ENCODE data around the gene ILRUN.
"Not testable (repeated sequence)": the region's sequence is repeated elsewhere in the genome, so short reads cannot be mapped to it uniquely, and the experiment has no call there.

Gene ILRUN

DNA sequence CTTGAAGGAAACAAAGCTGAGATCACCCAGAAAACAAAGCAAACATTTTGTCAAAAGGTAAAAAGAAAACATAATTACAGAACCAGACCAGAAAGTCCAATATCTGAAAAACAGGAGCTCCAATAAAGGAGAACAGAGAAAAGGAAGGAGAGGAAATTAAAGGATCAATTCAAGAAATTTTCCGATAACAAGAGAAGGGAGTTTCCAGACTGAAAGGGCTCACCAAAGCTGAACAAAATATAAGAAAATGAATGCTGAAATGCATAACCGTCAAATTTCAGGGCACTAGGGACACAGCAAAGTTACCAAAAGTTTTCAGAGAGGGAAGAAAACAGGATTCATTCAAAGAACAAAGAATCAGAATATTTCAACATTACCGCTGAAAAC, 23.9 kb downstream of the ILRUN start:
- H3K4me1 Mint-ChIP-seq = peaks cover 9% of the 10 kb centered on the region
- H3K27me3 Mint-ChIP-seq (ENCODE audit: low read depth, poor library complexity) = no peaks in the 10 kb centered on the region
- TF ChIP-seq, protein P1, sequence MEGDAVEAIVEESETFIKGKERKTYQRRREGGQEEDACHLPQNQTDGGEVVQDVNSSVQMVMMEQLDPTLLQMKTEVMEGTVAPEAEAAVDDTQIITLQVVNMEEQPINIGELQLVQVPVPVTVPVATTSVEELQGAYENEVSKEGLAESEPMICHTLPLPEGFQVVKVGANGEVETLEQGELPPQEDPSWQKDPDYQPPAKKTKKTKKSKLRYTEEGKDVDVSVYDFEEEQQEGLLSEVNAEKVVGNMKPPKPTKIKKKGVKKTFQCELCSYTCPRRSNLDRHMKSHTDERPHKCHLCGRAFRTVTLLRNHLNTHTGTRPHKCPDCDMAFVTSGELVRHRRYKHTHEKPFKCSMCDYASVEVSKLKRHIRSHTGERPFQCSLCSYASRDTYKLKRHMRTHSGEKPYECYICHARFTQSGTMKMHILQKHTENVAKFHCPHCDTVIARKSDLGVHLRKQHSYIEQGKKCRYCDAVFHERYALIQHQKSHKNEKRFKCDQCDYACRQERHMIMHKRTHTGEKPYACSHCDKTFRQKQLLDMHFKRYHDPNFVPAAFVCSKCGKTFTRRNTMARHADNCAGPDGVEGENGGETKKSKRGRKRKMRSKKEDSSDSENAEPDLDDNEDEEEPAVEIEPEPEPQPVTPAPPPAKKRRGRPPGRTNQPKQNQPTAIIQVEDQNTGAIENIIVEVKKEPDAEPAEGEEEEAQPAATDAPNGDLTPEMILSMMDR (IDR thresholded peaks at IDR 0.05) = no peak
- H3K27ac Mint-ChIP-seq = no peak overlapping the region
- peaks cover 3% of the 10 kb centered on the region for H3K9me3 Mint-ChIP-seq
- no peak for DNase-seq
- peaks cover 30% of the 10 kb centered on the region for H3K36me3 Mint-ChIP-seq (ENCODE audit: low read depth)
- H3K4me3 Mint-ChIP-seq = no peak overlapping the region

DNA sequence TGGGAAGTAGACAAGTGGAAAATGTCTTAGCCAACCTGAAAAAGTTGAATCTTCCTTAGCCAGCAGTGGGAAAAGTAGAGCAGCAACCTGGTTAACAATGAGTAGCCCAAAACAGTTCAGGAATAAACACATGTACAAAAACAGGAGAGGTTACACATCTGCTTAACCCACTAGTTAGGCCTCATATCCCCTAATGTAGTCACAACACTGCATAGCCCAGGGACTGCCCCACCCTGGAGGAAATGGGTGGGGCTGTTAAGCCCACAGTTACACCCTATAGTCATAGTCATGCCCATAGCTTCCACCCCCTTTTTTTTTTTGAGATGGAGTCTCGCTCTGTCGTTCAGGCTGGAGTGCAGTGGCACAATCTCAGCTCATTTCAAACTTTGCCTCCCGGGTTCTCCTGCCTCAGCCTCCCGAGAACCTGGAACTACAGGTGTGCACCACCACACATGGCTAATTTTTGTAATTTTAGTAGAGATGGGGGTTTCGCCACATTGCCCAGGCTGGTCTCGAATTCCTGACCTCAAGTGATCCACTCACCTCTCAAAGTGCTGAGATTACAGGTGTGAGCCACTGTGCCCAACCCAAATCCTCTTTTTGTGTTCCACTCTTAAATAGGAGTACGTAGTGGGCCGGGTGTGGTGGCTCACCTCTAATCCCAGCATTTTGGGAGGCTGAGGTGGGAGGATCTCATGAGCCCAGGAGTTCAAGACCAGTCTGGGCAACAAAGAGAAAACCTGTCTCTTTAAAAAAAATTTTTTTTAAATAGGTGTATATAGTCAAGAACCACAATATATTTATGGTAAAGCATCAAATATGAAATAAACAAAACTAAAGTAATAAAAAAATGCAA, 24.5 kb downstream of the ILRUN start:
- H3K4me1 Mint-ChIP-seq = peaks cover 9% of the 10 kb centered on the region
- no peaks in the 10 kb centered on the region for H3K27me3 Mint-ChIP-seq (ENCODE audit: low read depth, poor library complexity)
- no peak for DNase-seq
- peak overlapping the region; percentile 32 for H3K27ac Mint-ChIP-seq
- H3K36me3 Mint-ChIP-seq (ENCODE audit: low read depth) = peaks cover 24% of the 10 kb centered on the region
- H3K9me3 Mint-ChIP-seq = peaks cover 3% of the 10 kb centered on the region
- H3K4me3 Mint-ChIP-seq = no peak overlapping the region
- TF ChIP-seq, protein P1 (IDR thresholded peaks at IDR 0.05) = no peak

DNA sequence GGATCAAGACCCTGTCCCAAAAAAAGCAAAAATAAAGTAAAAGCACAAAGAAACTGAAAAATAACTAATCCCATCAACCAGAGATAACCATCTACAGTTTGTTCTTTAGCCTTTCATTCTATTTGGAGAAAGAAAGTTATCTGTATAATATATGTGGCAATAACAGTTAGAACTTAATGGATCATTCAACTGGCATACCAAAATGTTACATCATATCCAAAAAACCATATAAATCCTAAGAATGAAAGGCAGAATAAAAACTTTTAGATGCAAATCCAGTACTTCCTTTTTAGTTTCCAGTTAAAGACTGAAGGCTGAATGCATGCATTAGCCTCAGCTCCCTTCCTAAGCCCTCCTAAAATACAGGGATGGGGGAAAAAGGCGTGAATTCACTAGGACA, 25.2 kb downstream of the ILRUN start:
- Mint-ChIP-seq H3K9me3 (peaks cover 3% of the 10 kb centered on the region), H3K27ac (peak overlapping the region; percentile 74), H3K4me1 (peaks cover 9% of the 10 kb centered on the region), H3K27me3 (ENCODE audit: low read depth, poor library complexity) (no peaks in the 10 kb centered on the region), H3K36me3 (ENCODE audit: low read depth) (peaks cover 18% of the 10 kb centered on the region), H3K4me3 (no peak overlapping the region)
- TF ChIP-seq, protein P1 (IDR thresholded peaks at IDR 0.05) = no peak
- no peak for DNase-seq

DNA sequence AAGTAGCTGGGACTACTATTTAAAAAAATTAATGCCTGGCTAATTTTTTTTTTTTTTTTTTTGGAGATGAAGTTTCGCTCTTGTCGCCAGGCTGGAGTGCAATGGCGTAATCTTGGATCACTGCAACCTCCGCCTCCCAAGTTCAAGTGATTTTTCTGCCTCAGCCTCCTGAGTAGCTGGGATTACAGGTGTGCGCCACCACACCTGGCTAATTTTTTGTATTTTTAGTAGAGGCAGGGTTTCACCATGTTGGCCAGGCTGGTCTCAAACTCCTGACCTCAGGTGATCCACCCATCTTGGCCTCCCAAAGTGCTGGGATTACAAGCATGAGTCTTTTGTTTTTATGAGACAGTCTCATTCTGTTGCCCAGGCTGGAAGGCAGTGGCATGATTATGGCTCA, 27.8 kb downstream of the ILRUN start:
- not testable (repeated sequence) for H3K27me3 Mint-ChIP-seq (ENCODE audit: low read depth, poor library complexity); H3K27ac Mint-ChIP-seq; H3K4me3 Mint-ChIP-seq; H3K9me3 Mint-ChIP-seq; DNase-seq
- peaks cover 13% of the 10 kb centered on the region for H3K4me1 Mint-ChIP-seq
- H3K36me3 Mint-ChIP-seq (ENCODE audit: low read depth) = peaks cover 18% of the 10 kb centered on the region

DNA sequence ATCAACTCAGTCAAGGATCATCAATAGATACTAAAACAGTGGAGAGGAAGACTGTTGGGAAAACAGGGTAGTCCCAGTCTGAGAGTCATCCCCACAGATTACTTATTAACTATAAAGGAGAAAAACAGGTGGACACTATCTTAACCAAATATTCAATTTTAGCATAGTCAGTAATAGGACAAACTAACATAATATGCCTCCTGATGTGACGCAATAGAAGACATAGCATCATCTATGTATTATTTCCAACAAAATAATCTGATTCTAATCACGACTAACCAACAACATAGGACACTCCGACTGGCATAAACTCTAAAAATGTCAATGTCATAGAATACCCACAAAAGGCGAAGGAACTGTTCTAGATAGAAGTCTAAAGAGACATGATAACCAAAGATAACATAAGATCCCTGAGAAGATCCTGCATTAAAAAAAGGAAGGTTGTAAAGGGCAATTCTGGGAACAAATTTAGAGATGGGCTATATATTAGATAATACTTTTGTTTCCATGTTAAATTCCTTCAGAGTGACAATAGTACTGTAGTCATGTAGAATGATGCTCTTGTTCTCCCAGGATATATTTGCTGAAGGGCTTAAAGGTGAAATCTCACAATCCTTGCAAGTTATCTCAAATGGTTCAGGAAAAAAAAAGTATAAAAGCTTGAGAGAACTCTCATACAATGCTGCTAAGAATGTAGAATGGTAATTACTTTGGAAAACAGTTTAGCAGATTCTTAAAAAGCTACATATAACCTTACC, 28.9 kb downstream of the ILRUN start:
- H3K27me3 Mint-ChIP-seq (ENCODE audit: low read depth, poor library complexity) = no peaks in the 10 kb centered on the region
- no peak overlapping the region for H3K4me3 Mint-ChIP-seq
- TF ChIP-seq, protein P1 (IDR thresholded peaks at IDR 0.05) = no peak
- H3K36me3 Mint-ChIP-seq (ENCODE audit: low read depth) = peaks cover 18% of the 10 kb centered on the region
- no peak overlapping the region for H3K27ac Mint-ChIP-seq
- H3K4me1 Mint-ChIP-seq = peaks cover 6% of the 10 kb centered on the region
- peaks cover 3% of the 10 kb centered on the region for H3K9me3 Mint-ChIP-seq
- DNase-seq = no peak

DNA sequence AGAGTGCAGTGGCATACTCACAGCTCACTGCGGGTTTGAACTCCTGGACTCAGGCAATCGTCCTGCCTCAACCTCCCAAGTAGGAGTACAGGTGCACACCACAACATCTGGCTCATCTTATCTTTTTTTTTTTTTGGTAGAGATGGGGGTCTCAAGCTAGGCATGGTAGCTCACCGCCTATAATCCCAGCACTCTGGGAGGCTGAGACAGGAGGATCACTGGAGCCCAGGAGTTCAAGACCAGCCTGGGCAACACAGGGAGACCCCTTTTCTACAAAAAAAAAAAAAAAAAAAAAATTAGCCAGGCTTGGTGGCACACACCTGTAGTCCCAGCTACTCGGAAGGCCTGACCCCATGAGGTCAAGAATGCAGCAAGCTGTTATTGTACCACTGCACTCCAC, 31.5 kb downstream of the ILRUN start:
- TF ChIP-seq, protein P1 (IDR thresholded peaks at IDR 0.05) = no peak
- no peaks in the 10 kb centered on the region for H3K27me3 Mint-ChIP-seq (ENCODE audit: low read depth, poor library complexity)
- H3K27ac Mint-ChIP-seq = no peak overlapping the region
- H3K9me3 Mint-ChIP-seq = peaks cover 3% of the 10 kb centered on the region
- peaks cover 4% of the 10 kb centered on the region for H3K4me1 Mint-ChIP-seq
- H3K4me3 Mint-ChIP-seq = no peak overlapping the region
- no peak for DNase-seq
- peaks cover 16% of the 10 kb centered on the region for H3K36me3 Mint-ChIP-seq (ENCODE audit: low read depth)
